Fibroblast of peridontal ligament (primary cell): ENCODE data around the gene KIFC3.
"Not testable (repeated sequence)": the region's sequence is repeated elsewhere in the genome, so short reads cannot be mapped to it uniquely, and the experiment has no call there.

Experiments used
- DNase-seq: peaks from one replicate; pipeline ENCODE4 v3.0.0-alpha.2; 2010; ENCODE audit errors: extremely low read depth

KIFC3 gene

GRCh38 chr16:57753448-57754353, 48.6 kb downstream of the KIFC3 start:
- DNase-seq: no peak

- DNase-seq: no peak
These were observed 49.5 kb downstream of the KIFC3 start for GRCh38 chr16:57752581-57753447.

- no peak for DNase-seq
These were observed 50.1 kb downstream of the KIFC3 start for GRCh38 chr16:57752203-57752580.

GRCh38 chr16:57751539-57752202, 50.6 kb downstream of the KIFC3 start:
- DNase-seq: no peak

GRCh38 chr16:57750796-57751538, 51.3 kb downstream of the KIFC3 start:
- no peak for DNase-seq

GRCh38 chr16:57749856-57750452, 52.3 kb downstream of the KIFC3 start:
- no peak for DNase-seq

GRCh38 chr16:57749101-57749692, 53.1 kb downstream of the KIFC3 start:
- no peak for DNase-seq

- no peak for DNase-seq
These were observed 53.7 kb downstream of the KIFC3 start for GRCh38 chr16:57748596-57748995.

GRCh38 chr16:57747996-57748395, 54.3 kb downstream of the KIFC3 start:
- no peak for DNase-seq

GRCh38 chr16:57747496-57747895, 54.8 kb downstream of the KIFC3 start:
- DNase-seq: no peak

GRCh38 chr16:57747091-57747490, 55.2 kb downstream of the KIFC3 start:
- no peak for DNase-seq

GRCh38 chr16:57746316-57746715, 56.0 kb downstream of the KIFC3 start:
- DNase-seq: not testable (repeated sequence)

GRCh38 chr16:57745768-57746167, 56.5 kb downstream of the KIFC3 start:
- DNase-seq: no peak

- DNase-seq: no peak
These were observed 57.7 kb downstream of the KIFC3 start for GRCh38 chr16:57744642-57744903.

- DNase-seq: no peak
These were observed 58.2 kb downstream of the KIFC3 start for GRCh38 chr16:57743886-57744641.

- DNase-seq: no peak
These were observed 58.8 kb downstream of the KIFC3 start for GRCh38 chr16:57743458-57743857.

GRCh38 chr16:57742543-57742942, 59.7 kb downstream of the KIFC3 start:
- no peak for DNase-seq

- DNase-seq: no peak
These were observed 60.6 kb downstream of the KIFC3 start for GRCh38 chr16:57741660-57742191.

- DNase-seq: no peak
These were observed 61.7 kb downstream of the KIFC3 start for GRCh38 chr16:57740423-57741071.
